ENCODE data around the gene ZNF28. TPM values are rescaled to one million over a fixed set of nuclear protein-coding genes. Genes with fewer than 3 reads are reported as not detected.
"Not testable (repeated sequence)": the region's sequence is repeated elsewhere in the genome, so short reads cannot be mapped to it uniquely, and the experiment has no call there.

The ZNF28 gene
- total RNA-seq, 1 donor from 2014 or later, result 16.6 TPM

DNA sequence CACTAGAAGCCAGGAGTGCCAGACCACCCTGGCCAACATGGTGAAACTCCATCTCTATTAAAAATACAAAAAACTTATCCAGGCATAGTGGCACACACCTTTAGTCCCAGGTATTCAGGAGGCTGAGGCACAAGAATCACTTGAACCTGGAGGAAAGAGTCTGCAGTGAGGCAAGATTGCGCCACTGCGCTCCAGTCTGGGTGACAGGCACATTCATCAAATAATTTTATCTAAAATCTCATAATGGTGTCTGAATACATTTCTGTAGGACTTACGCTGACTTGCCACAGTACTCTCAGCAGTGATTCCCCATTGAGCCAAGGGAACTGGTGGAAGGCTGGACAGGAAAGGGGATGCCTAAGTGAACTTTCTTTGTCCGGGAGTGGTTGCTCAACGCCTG is 4.3 kb upstream of the ZNF28 start:
- Mint-ChIP-seq H3K27ac (ENCODE audit: unreplicated experiment) (no peak overlapping the region), H3K9me3 (ENCODE audit: unreplicated experiment) (no peaks in the 10 kb centered on the region), H3K36me3 (ENCODE audit: unreplicated experiment) (no peaks in the 10 kb centered on the region), H3K27me3 (ENCODE audit: unreplicated experiment) (no peaks in the 10 kb centered on the region), H3K4me1 (ENCODE audit: unreplicated experiment) (peaks cover 4% of the 10 kb centered on the region), H3K4me3 (ENCODE audit: unreplicated experiment) (no peak overlapping the region)
- TF ChIP-seq, protein P1, sequence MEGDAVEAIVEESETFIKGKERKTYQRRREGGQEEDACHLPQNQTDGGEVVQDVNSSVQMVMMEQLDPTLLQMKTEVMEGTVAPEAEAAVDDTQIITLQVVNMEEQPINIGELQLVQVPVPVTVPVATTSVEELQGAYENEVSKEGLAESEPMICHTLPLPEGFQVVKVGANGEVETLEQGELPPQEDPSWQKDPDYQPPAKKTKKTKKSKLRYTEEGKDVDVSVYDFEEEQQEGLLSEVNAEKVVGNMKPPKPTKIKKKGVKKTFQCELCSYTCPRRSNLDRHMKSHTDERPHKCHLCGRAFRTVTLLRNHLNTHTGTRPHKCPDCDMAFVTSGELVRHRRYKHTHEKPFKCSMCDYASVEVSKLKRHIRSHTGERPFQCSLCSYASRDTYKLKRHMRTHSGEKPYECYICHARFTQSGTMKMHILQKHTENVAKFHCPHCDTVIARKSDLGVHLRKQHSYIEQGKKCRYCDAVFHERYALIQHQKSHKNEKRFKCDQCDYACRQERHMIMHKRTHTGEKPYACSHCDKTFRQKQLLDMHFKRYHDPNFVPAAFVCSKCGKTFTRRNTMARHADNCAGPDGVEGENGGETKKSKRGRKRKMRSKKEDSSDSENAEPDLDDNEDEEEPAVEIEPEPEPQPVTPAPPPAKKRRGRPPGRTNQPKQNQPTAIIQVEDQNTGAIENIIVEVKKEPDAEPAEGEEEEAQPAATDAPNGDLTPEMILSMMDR (IDR thresholded peaks at IDR 0.05), result no peak
- DNase-seq (ENCODE audit: extremely low spot score, unreplicated experiment), result no peak

DNA sequence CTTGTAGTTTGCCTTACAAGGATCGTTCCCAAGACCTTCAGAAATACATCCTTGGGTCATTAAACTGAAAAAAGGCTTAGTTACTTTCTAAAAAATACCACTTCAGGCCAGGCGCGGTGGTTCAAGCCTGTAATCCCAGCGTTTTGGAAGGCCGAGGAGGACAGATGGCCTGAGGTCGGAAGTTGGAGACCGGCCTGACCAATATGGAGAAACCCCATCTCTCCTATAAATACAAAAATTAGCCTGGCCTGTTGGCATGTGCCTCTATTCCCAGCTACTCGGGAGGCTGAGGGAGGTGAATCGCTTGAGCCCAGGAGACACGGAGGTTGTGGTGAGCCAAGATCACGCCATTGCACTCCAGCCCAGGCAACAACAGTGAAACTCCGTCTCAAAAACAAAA is 2.2 kb upstream of the ZNF28 start:
- Mint-ChIP-seq H3K4me1 (ENCODE audit: unreplicated experiment) (peaks cover 9% of the 10 kb centered on the region), H3K27me3 (ENCODE audit: unreplicated experiment) (no peaks in the 10 kb centered on the region), H3K27ac (ENCODE audit: unreplicated experiment) (no peak overlapping the region), H3K36me3 (ENCODE audit: unreplicated experiment) (no peaks in the 10 kb centered on the region), H3K4me3 (ENCODE audit: unreplicated experiment) (no peak overlapping the region), H3K9me3 (ENCODE audit: unreplicated experiment) (no peaks in the 10 kb centered on the region)
- TF ChIP-seq, protein P1 (IDR thresholded peaks at IDR 0.05), result no peak
- DNase-seq (ENCODE audit: extremely low spot score, unreplicated experiment), result no peak

DNA sequence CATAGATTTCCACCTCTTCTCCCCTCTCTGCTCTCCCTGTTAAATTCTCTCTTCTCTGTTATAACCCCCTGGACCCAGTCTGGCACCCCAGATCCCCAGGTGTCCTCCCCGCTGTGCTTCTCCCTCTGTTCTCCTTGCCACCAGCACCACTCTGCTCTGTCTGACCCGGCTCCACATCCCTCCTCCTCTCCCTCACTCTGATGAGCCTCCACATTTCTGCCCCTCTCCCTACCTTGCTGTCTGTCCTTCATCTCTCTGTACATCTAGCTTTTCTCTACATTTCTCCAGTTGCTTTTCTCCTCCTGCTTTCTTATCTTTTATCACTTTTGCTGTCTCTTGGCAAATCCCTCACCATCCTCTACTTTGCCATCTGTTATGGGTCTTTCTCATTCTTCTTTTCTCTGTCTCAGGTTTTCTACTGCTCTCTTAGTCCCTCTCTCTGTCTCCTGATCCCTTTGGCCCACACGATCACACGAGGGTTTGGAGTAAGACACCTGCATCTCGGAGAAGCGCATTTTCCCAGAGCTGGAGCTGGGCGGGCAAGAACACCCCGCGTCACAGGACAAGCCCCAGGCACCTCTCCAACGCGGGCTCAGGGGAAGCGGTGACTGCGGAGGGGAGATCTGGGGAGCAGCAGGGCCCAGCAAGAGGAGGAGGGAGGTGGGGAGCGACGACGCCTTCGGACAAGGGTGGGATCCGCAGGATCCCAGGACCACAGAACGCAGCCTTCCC is 795 bp downstream of the ZNF28 start:
- Mint-ChIP-seq H3K36me3 (ENCODE audit: unreplicated experiment) (peaks cover 14% of the 10 kb centered on the region), H3K27ac (ENCODE audit: unreplicated experiment) (peak overlapping the region; percentile 88), H3K4me3 (ENCODE audit: unreplicated experiment) (peak overlapping the region; percentile 87)
- H3K9me3 Mint-ChIP-seq (ENCODE audit: unreplicated experiment); DNase-seq (ENCODE audit: extremely low spot score, unreplicated experiment); H3K4me1 Mint-ChIP-seq (ENCODE audit: unreplicated experiment); H3K27me3 Mint-ChIP-seq (ENCODE audit: unreplicated experiment): not testable (repeated sequence)

DNA sequence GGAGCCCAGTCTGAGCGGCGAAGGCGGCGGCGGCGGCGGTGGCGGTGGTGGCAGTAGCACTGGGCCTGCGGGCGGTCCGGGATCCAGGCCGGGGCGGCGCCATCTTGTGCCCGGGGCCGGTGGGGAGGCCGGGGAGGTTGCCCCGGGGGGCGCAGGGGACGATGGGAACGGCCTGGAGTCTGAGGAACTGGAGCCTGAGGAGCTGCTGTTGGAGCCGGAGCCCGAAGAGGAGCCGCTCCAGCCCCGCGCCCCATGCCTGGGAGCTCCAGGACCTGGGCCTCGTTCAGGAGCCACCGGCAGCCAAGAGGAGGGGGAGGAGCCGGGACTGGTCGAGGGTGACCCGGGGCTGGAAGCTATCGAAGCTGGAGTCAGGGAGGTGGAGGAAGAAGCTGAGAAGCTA is 11.6 kb downstream of the ZNF28 start:
- Mint-ChIP-seq H3K9me3 (ENCODE audit: unreplicated experiment) (peaks cover 3% of the 10 kb centered on the region), H3K27ac (ENCODE audit: unreplicated experiment) (no peak overlapping the region), H3K36me3 (ENCODE audit: unreplicated experiment) (peaks cover 58% of the 10 kb centered on the region), H3K27me3 (ENCODE audit: unreplicated experiment) (no peaks in the 10 kb centered on the region), H3K4me3 (ENCODE audit: unreplicated experiment) (no peak overlapping the region), H3K4me1 (ENCODE audit: unreplicated experiment) (no peaks in the 10 kb centered on the region)
- TF ChIP-seq, protein P1 (IDR thresholded peaks at IDR 0.05), result no peak
- no peak for DNase-seq (ENCODE audit: extremely low spot score, unreplicated experiment)

DNA sequence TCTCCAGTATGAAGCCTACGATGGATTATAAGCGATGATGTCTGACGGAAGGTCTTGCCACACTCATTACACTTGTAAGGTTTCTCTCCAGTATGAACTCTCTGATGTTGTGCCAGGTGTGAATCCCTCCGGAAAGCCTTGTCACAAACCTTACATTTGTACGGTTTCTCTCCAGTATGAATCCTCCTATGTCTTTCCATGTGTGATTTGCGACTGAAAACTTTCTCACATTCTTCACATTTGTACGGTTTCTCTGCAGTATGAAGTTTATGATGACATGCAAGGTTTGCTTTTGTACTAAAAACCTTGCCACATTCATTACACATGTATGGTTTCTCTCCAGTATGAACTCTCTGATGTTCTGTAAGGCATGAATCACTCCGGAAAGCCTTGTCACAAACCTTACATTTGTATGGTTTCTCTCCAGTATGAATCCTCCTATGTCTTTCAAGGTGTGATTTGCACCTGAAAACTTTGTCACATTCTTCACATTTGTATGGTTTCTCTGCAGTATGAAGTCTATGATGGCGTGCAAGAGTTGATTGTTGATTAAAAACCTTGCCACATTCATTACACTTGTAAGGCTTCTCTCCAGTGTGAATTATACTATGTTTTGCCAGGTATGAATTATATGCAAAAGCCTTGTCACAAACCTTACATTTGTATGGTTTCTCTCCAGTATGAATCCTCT is 21.3 kb downstream of the ZNF28 start:
- not testable (repeated sequence) for H3K4me1 Mint-ChIP-seq (ENCODE audit: unreplicated experiment); H3K27me3 Mint-ChIP-seq (ENCODE audit: unreplicated experiment); H3K27ac Mint-ChIP-seq (ENCODE audit: unreplicated experiment); H3K4me3 Mint-ChIP-seq (ENCODE audit: unreplicated experiment); DNase-seq (ENCODE audit: extremely low spot score, unreplicated experiment)
- peaks cover 73% of the 10 kb centered on the region for H3K36me3 Mint-ChIP-seq (ENCODE audit: unreplicated experiment)
- peaks cover 55% of the 10 kb centered on the region for H3K9me3 Mint-ChIP-seq (ENCODE audit: unreplicated experiment)

DNA sequence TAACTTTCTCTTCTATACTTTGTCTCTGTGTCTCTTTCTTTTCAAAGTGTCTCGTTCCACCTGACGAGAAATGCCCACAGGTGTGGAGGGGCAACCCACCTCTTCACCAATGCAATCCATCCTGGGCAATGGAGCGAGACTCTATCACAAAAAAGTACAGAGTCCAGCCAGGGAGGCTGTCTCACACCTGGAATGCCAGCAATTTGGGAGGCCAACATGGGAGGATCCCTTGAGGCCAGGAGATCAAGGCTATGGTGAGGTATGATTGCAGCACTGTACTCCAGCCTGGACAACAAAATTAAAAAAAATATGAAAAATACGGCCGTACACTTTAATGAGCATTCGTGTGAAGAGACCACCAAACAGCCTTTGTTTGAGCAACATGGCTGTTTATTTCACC is 32.0 kb downstream of the ZNF28 start:
- H3K27me3 Mint-ChIP-seq (ENCODE audit: unreplicated experiment), result no peaks in the 10 kb centered on the region
- no peak overlapping the region for H3K4me3 Mint-ChIP-seq (ENCODE audit: unreplicated experiment)
- DNase-seq (ENCODE audit: extremely low spot score, unreplicated experiment), result no peak
- H3K36me3 Mint-ChIP-seq (ENCODE audit: unreplicated experiment), result peaks cover 4% of the 10 kb centered on the region
- H3K4me1 Mint-ChIP-seq (ENCODE audit: unreplicated experiment), result peaks cover 16% of the 10 kb centered on the region
- H3K27ac Mint-ChIP-seq (ENCODE audit: unreplicated experiment), result no peak overlapping the region
- H3K9me3 Mint-ChIP-seq (ENCODE audit: unreplicated experiment), result peaks cover 18% of the 10 kb centered on the region
- TF ChIP-seq, protein P1 (IDR thresholded peaks at IDR 0.05), result no peak
